ENCODE measurements around the gene NKX1-1. TPM values are rescaled to one million over a fixed set of nuclear protein-coding genes. Genes with fewer than 3 reads are reported as not detected.

Gene NKX1-1
- total RNA-seq (2011; cell fraction: chromatin; rRNA removed; ENCODE audit: low replicate concordance), result not detected in 2 replicates
- total RNA-seq (2011; cell fraction: nucleolus; rRNA removed), result not detected in 2 replicates
- not detected in 2 replicates for total RNA-seq (2011; cell fraction: nucleoplasm; rRNA removed)
- total RNA-seq (2014; rRNA removed) (not detected in 2 replicates), total RNA-seq (2014; rRNA removed; fragmentation: Illumina TruSeq; extraction: Trizol) (not detected in 2 replicates), total RNA-seq (2015; rRNA removed; fragmentation: Illumina TruSeq; extraction: Trizol) (not detected in 2 replicates), total RNA-seq (2021) (not detected in 2 replicates), polyA plus RNA-seq (2011; rRNA removed) (not detected in 2 replicates), polyA plus RNA-seq (2014; fragmentation: Illumina TruSeq; extraction: Trizol) (not detected in 2 replicates), polyA plus RNA-seq (2014; fragmentation: Nextera tagmentation; extraction: Ambion mirVana) (not detected), polyA plus RNA-seq (2014; rRNA removed) (not detected in 2 replicates), polyA minus RNA-seq (2011; rRNA and poly(A)+ RNA removed) (not detected in 2 replicates), Bru-seq, nascent RNA (percentile 15 among the genes with signal in this experiment), BruChase-seq, experiment 1, labeled RNA remaining after a 2-hour chase (not detected), BruChase-seq, experiment 2, labeled RNA remaining after a 6-hour chase (not detected)
- 0.12 TPM in 1 of 2 replicates, not detected in the other for polyA plus RNA-seq (2011; cell fraction: cytosol; rRNA removed)
- 0.20 TPM in 1 of 2 replicates, not detected in the other for polyA plus RNA-seq (2011; cell fraction: nucleus; rRNA removed)
- not detected in 2 replicates for polyA plus RNA-seq (2012)
- not detected in 2 replicates for polyA minus RNA-seq (2011; cell fraction: cytosol; rRNA and poly(A)+ RNA removed)
- 0.27 TPM in 1 of 2 replicates, not detected in the other for polyA minus RNA-seq (2011; cell fraction: nucleus; rRNA and poly(A)+ RNA removed)
- long read RNA-seq, experiment 1, result 0 reads
- long read RNA-seq, experiment 2, result 0 reads
- long read RNA-seq, experiment 3, result 0 reads

GRCh38 chr4:1406394-1406980 lies at the start of gene NKX1-1:
Gene NKX1-1 (minus strand): TSS chr4:1406442. CDS start chr4:1406442, 0 bp downstream.
- in situ Hi-C loops (cut with MboI), result no loop called here
- ATAC-seq, result no peak
- WGBS (ENCODE audit: insufficient coverage, low coverage, missing lambda C conversion rate), result 89% methylated on average over 22 of the region's 91 CpGs

More at GRCh38 chr4:1406394-1406980, at the start of gene NKX1-1:
- no TSS peak for BruUV-seq (replicated peaks)
- Histone ChIP-seq H3K36me3 (ENCODE audit: control insufficient read depth, insufficient read depth, low read length) (no peaks in the 10 kb centered on the region), H3K9ac (ENCODE audit: insufficient read depth in 1 of 2, low read depth in 2 of 2, low read length in 2 of 2) (no peak within 1 kb of the TSS), H3K27ac (ENCODE audit: extremely low read depth, low read depth, low read length) (no peak within 1 kb of the TSS), H2AFZ (ENCODE audit: low read depth, low read length) (no peak within 1 kb of the TSS), H3K4me1 (replicated peaks in 1 of 2; ENCODE audit: control insufficient read depth in 2 of 2, insufficient read depth in 2 of 2, low read length in 2 of 2) (peaks cover 0 to 28% of the 10 kb centered on the region in 2 experiments; a peak in 2 of 5 replicates), H3K9me1 (ENCODE audit: control insufficient read depth, insufficient read depth, low read length) (no peaks in the 10 kb centered on the region), H3K4me2 (ENCODE audit: insufficient read depth, low read length) (no peak within 1 kb of the TSS), H4K20me1 (replicated peaks; ENCODE audit: control insufficient read depth, insufficient read depth, low read length) (no peaks in the 10 kb centered on the region), H3K9me3 (replicated peaks; ENCODE audit: control insufficient read depth, insufficient read depth, low read depth, low read length) (no peaks in the 10 kb centered on the region; the same call in 1 of the 2 replicates), H3K27me3 (ENCODE audit: control insufficient read depth in 2 of 2, insufficient read depth in 2 of 2, low read length in 2 of 2) (peaks cover 0 to 15% of the 10 kb centered on the region in 2 experiments; a peak in 2 of 5 replicates), H3K79me2 (ENCODE audit: control insufficient read depth, insufficient read depth, low read length) (no peaks in the 10 kb centered on the region), H3K4me3 (no peak within 1 kb of the TSS)
- no peak for DNase-seq (ENCODE audit: extremely low read depth in 1 of 4, low spot score in 3 of 4)
- TF ChIP-seq CBX1 (IDR thresholded peaks at IDR 0.05; ENCODE audit: low read depth) (no peak), BDP1 (IDR thresholded peaks at IDR 0.05; ENCODE audit: insufficient read depth, insufficient read length) (no peak), ZBTB8A (IDR thresholded peaks at IDR 0.05; ENCODE audit: partially characterized antibody) (no peak)
- POLR2A ChIA-PET, result no interaction called here
- CTCF ChIA-PET (ENCODE audit: low intra/inter-chr PET ratio), result no interaction called here
- intact Hi-C loops (cut with micrococcal nuclease), result no loop called here
- no peak for FAIRE-seq

All from K562 (cell line).